Mesothelial cell of epicardium (in vitro differentiated cells): ENCODE results near the gene OCLN. TPM values are rescaled to one million over a fixed set of nuclear protein-coding genes. Genes with fewer than 3 reads are reported as not detected.
"Not testable (repeated sequence)": the region's sequence is repeated elsewhere in the genome, so short reads cannot be mapped to it uniquely, and the experiment has no call there.

Source experiments
- DNase-seq, 2 experiments: peaks; one replicate each; pipeline ENCODE4 v3.0.0; 2021; ENCODE audit warnings: low spot score in 2 of 2; ENCODE audit not compliant: unreplicated experiment in 2 of 2
- H3K27ac Mint-ChIP-seq: 2 replicates; pipeline ENCODE4 v1.8.0; 2021; ENCODE audit warnings: mixed read lengths
- H3K27me3 Mint-ChIP-seq: 2 replicates; pipeline ENCODE4 v1.8.0; 2021; ENCODE audit warnings: low read depth, mixed read lengths
- H3K36me3 Mint-ChIP-seq: 2 replicates; pipeline ENCODE4 v1.8.0; 2021; ENCODE audit warnings: mixed read lengths
- H3K4me1 Mint-ChIP-seq: 2 replicates; pipeline ENCODE4 v1.8.0; 2021; ENCODE audit warnings: mixed read lengths
- H3K4me3 Mint-ChIP-seq: 2 replicates; pipeline ENCODE4 v1.8.0; 2021; ENCODE audit warnings: mild to moderate bottlenecking, moderate library complexity, mixed read lengths
- H3K9me3 Mint-ChIP-seq: 2 replicates; pipeline ENCODE4 v1.8.0; 2021; ENCODE audit warnings: mixed read lengths
- total RNA-seq: library from RNA; stranded (reverse); gene quantifications from 3 replicates; pipeline ENCODE4 v1.2.1, GENCODE V29; 2021
- TF ChIP-seq, protein P1 (sequence below): fragments of 200-600 bp; sonication (generic); IDR thresholded peaks from one replicate; pipeline ENCODE4 v1.5.0; 2021; ENCODE audit warnings: antibody characterized with exemption; ENCODE audit not compliant: unreplicated experiment

OCLN gene
- total RNA-seq, 1 donor from 2014 or later: 37.8 TPM

DNA sequence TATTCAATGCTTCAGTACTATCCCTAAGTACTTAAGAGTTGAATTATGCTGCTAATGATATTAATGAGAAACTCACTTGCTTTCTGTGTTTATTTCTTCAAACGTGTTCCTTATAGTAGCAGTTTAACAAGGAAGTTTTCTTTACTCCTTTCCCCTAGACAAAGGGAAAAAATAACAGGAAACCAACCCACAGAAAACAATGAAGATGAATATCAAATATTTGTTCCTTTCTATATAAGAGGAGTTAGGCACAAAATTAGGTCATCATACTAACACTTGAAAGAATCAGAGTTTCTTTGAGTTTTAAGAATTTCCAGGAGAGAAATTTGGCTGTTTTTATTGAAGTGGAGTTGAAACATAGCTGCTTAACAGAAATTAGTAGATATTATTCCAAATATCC, 15.4 kb upstream of the OCLN start:
- DNase-seq: no peak
- no peak overlapping the region for H3K27ac Mint-ChIP-seq
- no peaks in the 10 kb centered on the region for H3K27me3 Mint-ChIP-seq
- no peaks in the 10 kb centered on the region for H3K9me3 Mint-ChIP-seq
- no peaks in the 10 kb centered on the region for H3K4me1 Mint-ChIP-seq
- TF ChIP-seq, protein P1, sequence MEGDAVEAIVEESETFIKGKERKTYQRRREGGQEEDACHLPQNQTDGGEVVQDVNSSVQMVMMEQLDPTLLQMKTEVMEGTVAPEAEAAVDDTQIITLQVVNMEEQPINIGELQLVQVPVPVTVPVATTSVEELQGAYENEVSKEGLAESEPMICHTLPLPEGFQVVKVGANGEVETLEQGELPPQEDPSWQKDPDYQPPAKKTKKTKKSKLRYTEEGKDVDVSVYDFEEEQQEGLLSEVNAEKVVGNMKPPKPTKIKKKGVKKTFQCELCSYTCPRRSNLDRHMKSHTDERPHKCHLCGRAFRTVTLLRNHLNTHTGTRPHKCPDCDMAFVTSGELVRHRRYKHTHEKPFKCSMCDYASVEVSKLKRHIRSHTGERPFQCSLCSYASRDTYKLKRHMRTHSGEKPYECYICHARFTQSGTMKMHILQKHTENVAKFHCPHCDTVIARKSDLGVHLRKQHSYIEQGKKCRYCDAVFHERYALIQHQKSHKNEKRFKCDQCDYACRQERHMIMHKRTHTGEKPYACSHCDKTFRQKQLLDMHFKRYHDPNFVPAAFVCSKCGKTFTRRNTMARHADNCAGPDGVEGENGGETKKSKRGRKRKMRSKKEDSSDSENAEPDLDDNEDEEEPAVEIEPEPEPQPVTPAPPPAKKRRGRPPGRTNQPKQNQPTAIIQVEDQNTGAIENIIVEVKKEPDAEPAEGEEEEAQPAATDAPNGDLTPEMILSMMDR: no peak
- H3K36me3 Mint-ChIP-seq: no peaks in the 10 kb centered on the region
- no peak overlapping the region for H3K4me3 Mint-ChIP-seq

DNA sequence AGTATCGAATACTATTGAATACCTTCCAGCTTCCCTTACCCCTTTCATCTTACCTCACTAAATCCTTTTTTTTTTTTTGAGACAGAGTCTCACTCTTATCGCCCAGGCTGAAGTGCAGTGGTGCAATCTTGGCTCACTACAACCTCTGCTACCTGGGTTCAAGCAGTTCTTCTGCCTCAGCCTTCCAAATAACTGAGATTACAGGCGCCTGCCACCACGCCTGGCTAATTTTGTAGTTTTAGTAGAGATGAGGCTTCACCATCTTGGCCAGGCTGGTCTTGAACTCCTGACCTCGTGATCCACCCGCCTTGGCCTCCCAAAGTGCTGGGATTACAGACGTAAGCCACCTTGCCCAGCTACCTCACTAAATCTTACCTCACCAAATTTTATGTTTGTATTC, 14.3 kb upstream of the OCLN start:
- not testable (repeated sequence) for H3K27me3 Mint-ChIP-seq, H3K36me3 Mint-ChIP-seq, H3K27ac Mint-ChIP-seq

DNA sequence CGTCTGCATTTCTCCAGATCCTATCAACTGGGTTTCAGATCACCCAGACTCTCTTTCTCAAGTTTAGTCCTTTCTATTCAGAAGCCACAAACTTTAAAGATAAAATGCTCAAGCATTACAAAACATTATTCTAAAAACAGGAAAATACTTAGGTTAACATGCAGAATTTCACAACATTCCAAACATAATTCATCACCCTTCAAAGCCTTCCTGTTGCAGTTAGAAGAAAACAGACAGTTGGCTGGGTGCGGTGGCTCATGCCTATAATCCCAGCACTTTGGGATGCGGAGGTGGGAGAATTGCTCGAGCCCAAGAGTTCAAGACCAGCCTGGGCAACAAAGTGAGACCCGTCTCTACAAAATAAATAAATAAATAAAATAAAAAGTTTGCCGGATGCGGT, 7.7 kb upstream of the OCLN start:
- H3K9me3 Mint-ChIP-seq: no peaks in the 10 kb centered on the region
- no peaks in the 10 kb centered on the region for H3K36me3 Mint-ChIP-seq
- H3K27ac Mint-ChIP-seq: no peak overlapping the region
- TF ChIP-seq, protein P1: no peak
- H3K4me3 Mint-ChIP-seq: no peak overlapping the region
- no peaks in the 10 kb centered on the region for H3K4me1 Mint-ChIP-seq
- peaks cover 12% of the 10 kb centered on the region for H3K27me3 Mint-ChIP-seq
- no peak for DNase-seq

More for the DNA sequence above, 14.3 kb upstream of the OCLN start:
- DNase-seq, H3K9me3 Mint-ChIP-seq, H3K4me3 Mint-ChIP-seq, H3K4me1 Mint-ChIP-seq: not testable (repeated sequence)

DNA sequence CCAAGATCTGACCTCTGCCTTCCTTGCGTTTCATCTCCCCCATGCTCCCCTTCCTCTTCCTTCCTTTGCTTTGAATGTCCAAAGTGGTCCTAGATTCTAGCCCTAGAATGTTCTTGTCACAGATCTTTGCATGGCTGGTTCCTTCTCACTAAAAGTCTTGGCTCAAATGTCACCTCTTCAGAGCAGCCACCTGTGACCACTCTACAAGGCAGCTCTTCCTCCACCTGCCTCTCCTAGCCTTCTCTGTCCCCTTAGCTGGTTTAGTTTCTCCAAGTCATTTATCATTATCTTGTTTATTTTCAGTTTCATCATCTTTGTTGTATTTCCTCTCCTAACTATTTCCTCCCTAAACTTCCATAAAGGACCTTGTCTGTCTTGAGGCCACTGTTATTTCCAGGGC, 7.1 kb upstream of the OCLN start:
- Mint-ChIP-seq H3K4me3 (no peak overlapping the region), H3K4me1 (no peaks in the 10 kb centered on the region), H3K36me3 (no peaks in the 10 kb centered on the region), H3K9me3 (no peaks in the 10 kb centered on the region), H3K27me3 (peaks cover 15% of the 10 kb centered on the region), H3K27ac (no peak overlapping the region)
- DNase-seq: no peak
- TF ChIP-seq, protein P1: no peak

DNA sequence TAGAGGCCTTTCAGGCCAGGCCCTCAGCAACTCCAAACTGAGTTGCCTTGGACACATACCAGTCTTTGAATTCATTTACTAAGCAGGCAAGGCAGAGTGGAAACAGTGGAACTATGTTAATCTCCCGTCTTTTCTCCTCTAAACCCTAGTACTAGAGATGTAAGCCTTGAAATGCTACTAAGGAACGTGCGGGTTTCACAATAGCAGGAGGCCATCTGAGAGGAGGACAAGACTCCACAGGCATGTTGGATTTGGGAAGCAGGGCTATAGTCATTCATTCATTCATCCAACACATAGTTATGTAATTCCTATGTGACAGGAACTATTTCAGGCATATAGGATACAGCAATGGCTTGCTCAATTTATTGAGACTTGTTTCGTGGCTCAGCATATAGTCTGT, 3.3 kb upstream of the OCLN start:
- H3K27ac Mint-ChIP-seq: no peak overlapping the region
- peaks cover 3% of the 10 kb centered on the region for H3K4me1 Mint-ChIP-seq
- no peak for DNase-seq
- no peaks in the 10 kb centered on the region for H3K36me3 Mint-ChIP-seq
- TF ChIP-seq, protein P1: no peak
- H3K4me3 Mint-ChIP-seq: no peak overlapping the region
- H3K27me3 Mint-ChIP-seq: peaks cover 46% of the 10 kb centered on the region
- no peaks in the 10 kb centered on the region for H3K9me3 Mint-ChIP-seq

DNA sequence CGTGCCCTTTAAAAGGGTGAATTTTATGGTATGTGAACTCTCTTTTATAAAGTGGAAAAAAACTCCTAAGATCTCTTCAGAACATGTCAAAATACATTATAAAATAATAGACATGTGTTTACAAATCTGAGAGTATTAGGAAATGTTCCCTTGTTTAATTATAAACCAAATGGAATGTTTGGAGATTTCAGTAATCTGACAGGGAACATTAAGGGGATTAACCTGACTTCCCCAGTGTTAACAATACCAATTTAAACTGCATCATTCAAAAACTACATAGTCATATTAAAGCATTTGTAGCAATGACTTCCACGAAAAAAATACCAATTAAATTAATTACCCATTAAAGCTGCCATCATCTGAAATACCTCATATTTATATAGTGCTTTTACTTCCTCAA, 1.6 kb upstream of the OCLN start:
- Mint-ChIP-seq H3K4me1 (peaks cover 9% of the 10 kb centered on the region), H3K36me3 (no peaks in the 10 kb centered on the region), H3K4me3 (peak overlapping the region; percentile 85), H3K27me3 (peaks cover 62% of the 10 kb centered on the region), H3K9me3 (no peaks in the 10 kb centered on the region), H3K27ac (no peak overlapping the region)
- TF ChIP-seq, protein P1: no peak
- DNase-seq: no peak
